Testis (tissue), 2 donors: ENCODE measurements around the gene PCSK2.

Source experiments
- CTCF ChIP-seq, 3 experiments: fragments of 450-650 bp in 2 of 3; fragments of 200-600 bp in 1 of 3; sonication (generic) in 1 of 3; IDR thresholded peaks; one replicate each; pipeline ENCODE4 v1.5.1; 2016 to 2019; ENCODE audit warnings: antibody characterized with exemption in 3 of 3, mild to moderate bottlenecking in 2 of 3, moderate library complexity in 1 of 3
- POLR2A ChIP-seq: fragments of 450-650 bp; IDR thresholded peaks from one replicate; pipeline ENCODE4 v1.6.1; 2017; ENCODE audit warnings: antibody characterized with exemption, mild to moderate bottlenecking, moderate library complexity

DNA sequence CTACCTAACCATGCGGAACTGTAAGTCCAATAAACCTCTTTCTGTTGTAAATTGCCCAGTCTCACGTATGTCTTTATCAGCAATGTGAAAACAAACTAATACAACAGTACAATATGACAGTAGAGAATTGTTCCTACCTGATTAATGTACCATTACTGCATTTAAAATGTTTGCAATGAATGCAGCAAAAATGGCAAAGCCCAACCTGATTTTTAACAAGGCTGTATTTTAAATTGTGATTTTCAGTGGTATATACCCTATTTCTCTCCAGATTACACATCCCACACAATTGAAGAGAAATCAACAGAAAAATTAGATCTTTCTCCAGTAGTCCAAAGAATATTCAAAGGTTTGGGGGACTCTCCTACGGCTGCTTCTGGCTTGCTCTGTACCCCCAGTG lies 3.3 kb upstream of the PCSK2 start:
- no peak for TF ChIP-seq CTCF (IDR thresholded peaks at IDR 0.05)
- TF ChIP-seq POLR2A: no peak
